Measurements from ENCODE around the gene FHOD1. TPM values are rescaled to one million over a fixed set of nuclear protein-coding genes. Genes with fewer than 3 reads are reported as not detected.

The FHOD1 gene
- total and polyA plus RNA-seq, 2 of the 13 experiments (the other 11 are each of a cell fraction or from before 2014, with no cell fraction given), result 20.0 to 20.8 TPM

DNA sequence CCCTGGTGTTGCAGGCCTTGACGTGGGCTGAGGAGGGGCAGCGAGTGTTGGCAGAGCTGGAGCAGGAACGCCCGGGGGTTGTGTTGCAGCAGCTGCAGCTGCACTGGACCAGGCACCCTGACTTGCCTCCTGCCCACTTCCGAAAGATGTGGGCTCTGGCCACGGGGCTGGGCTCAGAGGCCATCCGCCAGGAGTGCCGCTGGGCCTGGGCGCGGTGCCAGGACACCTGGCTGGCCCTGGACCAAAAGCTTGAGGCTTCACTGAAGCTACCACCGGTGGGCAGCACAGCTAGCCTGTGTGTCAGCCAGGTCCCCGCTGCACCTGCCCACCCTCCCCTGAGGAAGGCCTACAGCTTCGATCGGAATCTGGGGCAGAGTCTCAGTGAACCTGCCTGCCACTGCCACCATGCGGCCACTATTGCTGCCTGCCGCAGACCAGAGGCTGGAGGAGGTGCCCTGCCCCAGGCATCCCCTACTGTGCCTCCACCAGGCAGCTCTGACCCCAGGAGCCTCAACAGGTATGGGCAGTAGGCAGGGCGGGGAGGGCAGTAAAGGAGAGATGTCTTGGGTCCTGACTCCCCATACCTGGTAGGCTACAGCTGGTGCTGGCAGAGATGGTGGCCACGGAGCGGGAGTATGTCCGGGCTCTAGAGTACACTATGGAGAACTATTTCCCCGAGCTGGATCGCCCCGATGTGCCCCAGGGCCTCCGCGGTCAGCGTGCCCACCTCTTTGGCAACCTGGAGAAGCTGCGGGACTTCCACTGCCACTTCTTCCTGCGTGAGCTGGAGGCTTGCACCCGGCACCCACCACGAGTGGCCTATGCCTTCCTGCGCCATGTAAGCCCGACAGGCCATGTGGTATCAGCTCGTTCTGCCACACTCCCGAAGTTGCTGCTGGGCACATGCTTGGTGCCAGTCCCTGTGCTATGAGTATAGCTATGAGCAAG lies 37.7 kb upstream of the FHOD1 start (continued):
- TF ChIP-seq, protein P1, sequence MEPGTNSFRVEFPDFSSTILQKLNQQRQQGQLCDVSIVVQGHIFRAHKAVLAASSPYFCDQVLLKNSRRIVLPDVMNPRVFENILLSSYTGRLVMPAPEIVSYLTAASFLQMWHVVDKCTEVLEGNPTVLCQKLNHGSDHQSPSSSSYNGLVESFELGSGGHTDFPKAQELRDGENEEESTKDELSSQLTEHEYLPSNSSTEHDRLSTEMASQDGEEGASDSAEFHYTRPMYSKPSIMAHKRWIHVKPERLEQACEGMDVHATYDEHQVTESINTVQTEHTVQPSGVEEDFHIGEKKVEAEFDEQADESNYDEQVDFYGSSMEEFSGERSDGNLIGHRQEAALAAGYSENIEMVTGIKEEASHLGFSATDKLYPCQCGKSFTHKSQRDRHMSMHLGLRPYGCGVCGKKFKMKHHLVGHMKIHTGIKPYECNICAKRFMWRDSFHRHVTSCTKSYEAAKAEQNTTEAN (CRISPR knock-in tag; conservative IDR thresholded peaks at IDR 0.05), result no peak
- TF ChIP-seq, protein P2, sequence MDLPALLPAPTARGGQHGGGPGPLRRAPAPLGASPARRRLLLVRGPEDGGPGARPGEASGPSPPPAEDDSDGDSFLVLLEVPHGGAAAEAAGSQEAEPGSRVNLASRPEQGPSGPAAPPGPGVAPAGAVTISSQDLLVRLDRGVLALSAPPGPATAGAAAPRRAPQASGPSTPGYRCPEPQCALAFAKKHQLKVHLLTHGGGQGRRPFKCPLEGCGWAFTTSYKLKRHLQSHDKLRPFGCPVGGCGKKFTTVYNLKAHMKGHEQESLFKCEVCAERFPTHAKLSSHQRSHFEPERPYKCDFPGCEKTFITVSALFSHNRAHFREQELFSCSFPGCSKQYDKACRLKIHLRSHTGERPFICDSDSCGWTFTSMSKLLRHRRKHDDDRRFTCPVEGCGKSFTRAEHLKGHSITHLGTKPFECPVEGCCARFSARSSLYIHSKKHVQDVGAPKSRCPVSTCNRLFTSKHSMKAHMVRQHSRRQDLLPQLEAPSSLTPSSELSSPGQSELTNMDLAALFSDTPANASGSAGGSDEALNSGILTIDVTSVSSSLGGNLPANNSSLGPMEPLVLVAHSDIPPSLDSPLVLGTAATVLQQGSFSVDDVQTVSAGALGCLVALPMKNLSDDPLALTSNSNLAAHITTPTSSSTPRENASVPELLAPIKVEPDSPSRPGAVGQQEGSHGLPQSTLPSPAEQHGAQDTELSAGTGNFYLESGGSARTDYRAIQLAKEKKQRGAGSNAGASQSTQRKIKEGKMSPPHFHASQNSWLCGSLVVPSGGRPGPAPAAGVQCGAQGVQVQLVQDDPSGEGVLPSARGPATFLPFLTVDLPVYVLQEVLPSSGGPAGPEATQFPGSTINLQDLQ (CRISPR knock-in tag; IDR thresholded peaks at IDR 0.05), result no peak
- no peak for TF ChIP-seq TBP (CRISPR knock-in tag; IDR thresholded peaks at IDR 0.05)
- no peak for TF ChIP-seq KAT7 (CRISPR knock-in tag; IDR thresholded peaks at IDR 0.05; ENCODE audit: borderline replicate concordance)
- no peak for TF ChIP-seq MED13 (CRISPR knock-in tag; IDR thresholded peaks at IDR 0.05)
- no peak for TF ChIP-seq ZNF275 (CRISPR knock-in tag; IDR thresholded peaks at IDR 0.05; ENCODE audit: borderline replicate concordance)
- TF ChIP-seq SIX1 (CRISPR knock-in tag; IDR thresholded peaks at IDR 0.05; ENCODE audit: borderline replicate concordance), result no peak
- peak; percentile 47 for TF ChIP-seq RBM39 (IDR thresholded peaks at IDR 0.05; ENCODE audit: low read depth, low read length, poor library complexity, severe bottlenecking)
- TF ChIP-seq SSRP1 (CRISPR knock-in tag; IDR thresholded peaks at IDR 0.05), result no peak
- TF ChIP-seq HIVEP1 (CRISPR knock-in tag; IDR thresholded peaks at IDR 0.05), result no peak
- no peak for TF ChIP-seq ZNF841 (CRISPR knock-in tag; IDR thresholded peaks at IDR 0.05; ENCODE audit: borderline replicate concordance)
- TF ChIP-seq HOXD1 (CRISPR knock-in tag; IDR thresholded peaks at IDR 0.05), result 0 out of 2 replicates have a peak, but pooled peaks have one; percentile 21
- no peak for TF ChIP-seq CAMTA2 (CRISPR knock-in tag; IDR thresholded peaks at IDR 0.05; ENCODE audit: borderline replicate concordance)
- no peak for TF ChIP-seq NFIC (IDR thresholded peaks at IDR 0.05; ENCODE audit: low read length)
- TF ChIP-seq, protein P3, sequence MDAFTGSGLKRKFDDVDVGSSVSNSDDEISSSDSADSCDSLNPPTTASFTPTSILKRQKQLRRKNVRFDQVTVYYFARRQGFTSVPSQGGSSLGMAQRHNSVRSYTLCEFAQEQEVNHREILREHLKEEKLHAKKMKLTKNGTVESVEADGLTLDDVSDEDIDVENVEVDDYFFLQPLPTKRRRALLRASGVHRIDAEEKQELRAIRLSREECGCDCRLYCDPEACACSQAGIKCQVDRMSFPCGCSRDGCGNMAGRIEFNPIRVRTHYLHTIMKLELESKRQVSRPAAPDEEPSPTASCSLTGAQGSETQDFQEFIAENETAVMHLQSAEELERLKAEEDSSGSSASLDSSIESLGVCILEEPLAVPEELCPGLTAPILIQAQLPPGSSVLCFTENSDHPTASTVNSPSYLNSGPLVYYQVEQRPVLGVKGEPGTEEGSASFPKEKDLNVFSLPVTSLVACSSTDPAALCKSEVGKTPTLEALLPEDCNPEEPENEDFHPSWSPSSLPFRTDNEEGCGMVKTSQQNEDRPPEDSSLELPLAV (CRISPR knock-in tag; conservative IDR thresholded peaks at IDR 0.05; ENCODE audit: low read depth), result no peak
- TF ChIP-seq ZNF549 (CRISPR knock-in tag; IDR thresholded peaks at IDR 0.05), result no peak
- TF ChIP-seq POLR2A (IDR thresholded peaks at IDR 0.05; ENCODE audit: insufficient read depth in 1 of 2, low read depth in 2 of 2, low read length in 2 of 2), result no peak
- TF ChIP-seq ZNF343 (CRISPR knock-in tag; IDR thresholded peaks at IDR 0.05), result 0 out of 2 replicates have a peak, but pooled peaks have one; percentile 63
- TF ChIP-seq YY1 (IDR thresholded peaks at IDR 0.05; ENCODE audit: insufficient read depth, insufficient replicate concordance, low read depth, low read length), result no peak
- no peak for TF ChIP-seq HES4 (CRISPR knock-in tag; IDR thresholded peaks at IDR 0.05; ENCODE audit: borderline replicate concordance)
